ENCODE data around the gene MYOCOS. TPM values are rescaled to one million over a fixed set of nuclear protein-coding genes. Genes with fewer than 3 reads are reported as not detected.

MYOCOS gene
- total RNA-seq (2022): 0.22 and 0.45 TPM in 2 replicates
- Bru-seq, nascent RNA: percentile 37 among the genes with signal in this experiment
- percentile 34 among the genes with signal in this experiment for BruChase-seq, experiment 1, labeled RNA remaining after a 6-hour chase
- BruChase-seq, experiment 2, labeled RNA remaining after a 2-hour chase: percentile 32 among the genes with signal in this experiment
- long read RNA-seq: 0 reads

- CTCF ChIA-PET: no interaction called here
- no peak for DNase-seq
- Mint-ChIP-seq H3K4me1 (ENCODE audit: low read depth, unreplicated experiment) (no peaks in the 10 kb centered on the region), H3K4me3 (ENCODE audit: low read depth, unreplicated experiment) (no peak within 1 kb of the TSS), H3K9me3 (ENCODE audit: low read depth, unreplicated experiment) (no peaks in the 10 kb centered on the region), H3K36me3 (ENCODE audit: insufficient read depth, unreplicated experiment) (no peaks in the 10 kb centered on the region), H3K27me3 (ENCODE audit: unreplicated experiment) (peaks cover 11% of the 10 kb centered on the region), H3K27ac (ENCODE audit: unreplicated experiment) (no peak within 1 kb of the TSS)
- no TSS peak for BruUV-seq (replicated peaks)
- intact Hi-C loops (cut with micrococcal nuclease; ENCODE audit: unreplicated experiment): no loop called here
- TF ChIP-seq CTCF (IDR thresholded peaks at IDR 0.05; ENCODE audit: unreplicated experiment): no peak
Measured at GRCh38 chr1:171622152-171622462, at the start of gene MYOCOS. MYOCOS (plus strand) TSS chr1:171622243; CDS start chr1:171623884, 1,641 bp downstream.

GRCh38 chr1:171576144-171576543 is 45.9 kb upstream of the MYOCOS start:
- peak; percentile 17 for DNase-seq
- TF ChIP-seq CTCF (IDR thresholded peaks at IDR 0.05; ENCODE audit: unreplicated experiment): no peak
- no peaks in the 10 kb centered on the region for H3K9me3 Mint-ChIP-seq (ENCODE audit: low read depth, unreplicated experiment)
- H3K4me1 Mint-ChIP-seq (ENCODE audit: low read depth, unreplicated experiment): peaks cover 13% of the 10 kb centered on the region
- no peaks in the 10 kb centered on the region for H3K27me3 Mint-ChIP-seq (ENCODE audit: unreplicated experiment)
- H3K27ac Mint-ChIP-seq (ENCODE audit: unreplicated experiment): peak overlapping the region; percentile 20
- no TSS peak for BruUV-seq (replicated peaks)
- no peak overlapping the region for H3K4me3 Mint-ChIP-seq (ENCODE audit: low read depth, unreplicated experiment)
- peaks cover 77% of the 10 kb centered on the region for H3K36me3 Mint-ChIP-seq (ENCODE audit: insufficient read depth, unreplicated experiment)
- intact Hi-C loops (cut with micrococcal nuclease; ENCODE audit: unreplicated experiment): no loop called here
- CTCF ChIA-PET: interaction anchor here (1.1 kb wide), 1 partner anchor 17 kb away, joined by 4 read pairs; no protein-coding TSS in a partner anchor

GRCh38 chr1:171581226-171581625 is 40.8 kb upstream of the MYOCOS start:
- Mint-ChIP-seq H3K9me3 (ENCODE audit: low read depth, unreplicated experiment) (no peaks in the 10 kb centered on the region), H3K4me3 (ENCODE audit: low read depth, unreplicated experiment) (no peak overlapping the region), H3K36me3 (ENCODE audit: insufficient read depth, unreplicated experiment) (peaks cover 75% of the 10 kb centered on the region), H3K27ac (ENCODE audit: unreplicated experiment) (no peak overlapping the region), H3K27me3 (ENCODE audit: unreplicated experiment) (no peaks in the 10 kb centered on the region), H3K4me1 (ENCODE audit: low read depth, unreplicated experiment) (peaks cover 1% of the 10 kb centered on the region)
- TF ChIP-seq CTCF (IDR thresholded peaks at IDR 0.05; ENCODE audit: unreplicated experiment): no peak
- intact Hi-C loops (cut with micrococcal nuclease; ENCODE audit: unreplicated experiment): no loop called here
- CTCF ChIA-PET: no interaction called here
- DNase-seq: no peak
- BruUV-seq (replicated peaks): no TSS peak

- intact Hi-C loops (cut with micrococcal nuclease; ENCODE audit: unreplicated experiment): no loop called here
- no peak for DNase-seq
- CTCF ChIA-PET: interaction anchor here (1.0 kb wide), 1 partner anchor 37 kb away, joined by 3 read pairs; no protein-coding TSS in a partner anchor
- Mint-ChIP-seq H3K4me3 (ENCODE audit: low read depth, unreplicated experiment) (no peak overlapping the region), H3K36me3 (ENCODE audit: insufficient read depth, unreplicated experiment) (peaks cover 77% of the 10 kb centered on the region), H3K9me3 (ENCODE audit: low read depth, unreplicated experiment) (no peaks in the 10 kb centered on the region), H3K27me3 (ENCODE audit: unreplicated experiment) (no peaks in the 10 kb centered on the region), H3K27ac (ENCODE audit: unreplicated experiment) (no peak overlapping the region), H3K4me1 (ENCODE audit: low read depth, unreplicated experiment) (no peaks in the 10 kb centered on the region)
- no TSS peak for BruUV-seq (replicated peaks)
- no peak for TF ChIP-seq CTCF (IDR thresholded peaks at IDR 0.05; ENCODE audit: unreplicated experiment)
Measured at GRCh38 chr1:171581766-171582165, 40.3 kb upstream of the MYOCOS start.

Data from Calu3 (cell line).